ENCODE data around the gene LY9. TPM values are rescaled to one million over a fixed set of nuclear protein-coding genes. Genes with fewer than 3 reads are reported as not detected.

Gene LY9
- total RNA-seq (ENCODE audit: unreplicated experiment), result not detected
- long read RNA-seq, result 0 reads

GRCh38 chr1:160795951-160796383, at the start of gene LY9:
Gene LY9, plus strand, starts transcription at chr1:160796174. Its CDS starts 14 bp downstream, at chr1:160796188.
- no peaks in the 10 kb centered on the region for H3K4me1 Mint-ChIP-seq (ENCODE audit: low read depth, unreplicated experiment)
- no peak within 1 kb of the TSS for H3K4me3 Mint-ChIP-seq (ENCODE audit: unreplicated experiment)
- no peak for DNase-seq
- no peak within 1 kb of the TSS for H3K27ac Mint-ChIP-seq (ENCODE audit: unreplicated experiment)
- no peaks in the 10 kb centered on the region for H3K9me3 Mint-ChIP-seq (ENCODE audit: unreplicated experiment)
- no peaks in the 10 kb centered on the region for H3K36me3 Mint-ChIP-seq (ENCODE audit: unreplicated experiment)
- TF ChIP-seq CTCF (IDR thresholded peaks at IDR 0.05; ENCODE audit: partially characterized antibody, unreplicated experiment), result no peak
- H3K27me3 Mint-ChIP-seq (ENCODE audit: unreplicated experiment), result peaks cover 5% of the 10 kb centered on the region

DNA sequence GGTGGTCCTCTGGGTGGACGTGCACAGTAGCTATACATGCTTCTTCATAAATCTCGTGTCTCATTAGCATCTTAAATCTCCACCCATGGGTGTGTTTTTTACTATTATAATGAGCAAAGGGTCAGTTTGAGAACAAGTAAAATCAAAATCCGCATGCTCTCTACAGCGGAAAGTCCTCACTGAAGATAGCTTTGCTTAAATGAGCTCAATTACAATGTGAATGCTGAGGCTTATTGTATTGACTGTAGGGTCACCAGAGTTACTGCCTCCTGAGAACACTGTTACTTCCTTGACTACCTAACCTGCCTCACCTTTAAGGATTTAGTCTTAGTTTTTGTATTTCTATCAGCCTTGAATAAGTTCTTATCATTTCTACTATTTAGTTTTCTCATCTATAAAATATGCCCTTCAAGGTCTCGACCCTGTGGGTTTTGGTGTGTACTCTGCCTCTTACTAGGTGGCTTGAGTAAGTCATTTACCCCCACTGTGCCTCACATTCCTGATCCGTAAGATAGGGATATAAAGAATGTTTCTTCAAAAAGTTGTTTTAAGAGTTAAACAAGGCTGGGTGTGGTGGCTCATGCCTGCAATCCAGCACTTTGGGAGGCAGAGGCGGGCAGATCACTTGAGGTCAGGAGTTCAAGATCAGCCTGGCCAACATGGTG, 49.0 kb upstream of the LY9 start:
- no peak for TF ChIP-seq CTCF (IDR thresholded peaks at IDR 0.05; ENCODE audit: partially characterized antibody, unreplicated experiment)
- Mint-ChIP-seq H3K4me3 (ENCODE audit: unreplicated experiment) (no peak overlapping the region), H3K9me3 (ENCODE audit: unreplicated experiment) (peaks cover 2% of the 10 kb centered on the region), H3K36me3 (ENCODE audit: unreplicated experiment) (no peaks in the 10 kb centered on the region), H3K4me1 (ENCODE audit: low read depth, unreplicated experiment) (no peaks in the 10 kb centered on the region), H3K27ac (ENCODE audit: unreplicated experiment) (no peak overlapping the region), H3K27me3 (ENCODE audit: unreplicated experiment) (peaks cover 3% of the 10 kb centered on the region)
- DNase-seq, result no peak

- TF ChIP-seq CTCF (IDR thresholded peaks at IDR 0.05; ENCODE audit: partially characterized antibody, unreplicated experiment), result no peak
- Mint-ChIP-seq H3K4me1 (ENCODE audit: low read depth, unreplicated experiment) (no peaks in the 10 kb centered on the region), H3K9me3 (ENCODE audit: unreplicated experiment) (no peaks in the 10 kb centered on the region), H3K27ac (ENCODE audit: unreplicated experiment) (no peak overlapping the region), H3K27me3 (ENCODE audit: unreplicated experiment) (peaks cover 3% of the 10 kb centered on the region), H3K36me3 (ENCODE audit: unreplicated experiment) (no peaks in the 10 kb centered on the region), H3K4me3 (ENCODE audit: unreplicated experiment) (no peak overlapping the region)
- DNase-seq, result no peak
Observed at GRCh38 chr1:160747717-160748116, 48.3 kb upstream of the LY9 start.

- H3K36me3 Mint-ChIP-seq (ENCODE audit: unreplicated experiment), result no peaks in the 10 kb centered on the region
- H3K9me3 Mint-ChIP-seq (ENCODE audit: unreplicated experiment), result no peaks in the 10 kb centered on the region
- H3K27ac Mint-ChIP-seq (ENCODE audit: unreplicated experiment), result no peak overlapping the region
- TF ChIP-seq CTCF (IDR thresholded peaks at IDR 0.05; ENCODE audit: partially characterized antibody, unreplicated experiment), result no peak
- H3K4me3 Mint-ChIP-seq (ENCODE audit: unreplicated experiment), result no peak overlapping the region
- H3K27me3 Mint-ChIP-seq (ENCODE audit: unreplicated experiment), result peaks cover 3% of the 10 kb centered on the region
- DNase-seq, result no peak
- no peaks in the 10 kb centered on the region for H3K4me1 Mint-ChIP-seq (ENCODE audit: low read depth, unreplicated experiment)
Observed at GRCh38 chr1:160748181-160748877, 47.6 kb upstream of the LY9 start.

DNA sequence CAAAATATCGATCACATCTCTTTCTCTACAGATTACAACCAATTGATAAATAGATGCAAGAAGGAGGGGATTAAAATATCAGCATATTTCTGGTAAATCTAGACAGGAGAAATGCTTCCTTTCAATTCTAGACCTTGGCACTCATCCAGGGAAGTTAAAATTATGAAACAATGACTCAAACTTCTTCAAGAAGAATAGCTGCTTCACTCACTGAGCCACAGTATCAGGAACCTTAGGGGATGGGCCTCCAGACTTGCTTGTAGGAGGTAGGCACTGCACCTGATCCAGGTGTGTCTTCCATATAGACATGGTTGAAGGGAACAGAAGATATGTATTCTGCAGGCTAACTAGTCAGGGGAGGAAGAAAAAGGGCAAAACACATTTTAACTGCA, 47.1 kb upstream of the LY9 start:
- peaks cover 3% of the 10 kb centered on the region for H3K27me3 Mint-ChIP-seq (ENCODE audit: unreplicated experiment)
- H3K4me3 Mint-ChIP-seq (ENCODE audit: unreplicated experiment), result no peak overlapping the region
- no peak for TF ChIP-seq CTCF (IDR thresholded peaks at IDR 0.05; ENCODE audit: partially characterized antibody, unreplicated experiment)
- no peak overlapping the region for H3K27ac Mint-ChIP-seq (ENCODE audit: unreplicated experiment)
- DNase-seq, result no peak
- H3K36me3 Mint-ChIP-seq (ENCODE audit: unreplicated experiment), result no peaks in the 10 kb centered on the region
- H3K4me1 Mint-ChIP-seq (ENCODE audit: low read depth, unreplicated experiment), result no peaks in the 10 kb centered on the region
- no peaks in the 10 kb centered on the region for H3K9me3 Mint-ChIP-seq (ENCODE audit: unreplicated experiment)

Measured in glutamatergic neuron (in vitro differentiated cells).